DOHH2 (cell line): Measurements from ENCODE around the gene GLB1L2.

ENCODE experiments used
- EZH2phosphoT487 ChIP-seq: fragments of 200-600 bp; sonication (generic); IDR thresholded peaks from 2 replicates; pipeline ENCODE4 v1.6.1; 2017; ENCODE audit warnings: borderline replicate concordance, mild to moderate bottlenecking, antibody characterized with exemption, low read length, moderate library complexity, mixed read lengths
- TF ChIP-seq, protein P1 (sequence below): fragments of 200-600 bp; sonication (generic); IDR thresholded peaks from one replicate; pipeline ENCODE4 v1.5.1; 2014; ENCODE audit warnings: antibody characterized with exemption, mild to moderate bottlenecking, low read depth, low read length; ENCODE audit not compliant: poor library complexity, severe bottlenecking

DNA sequence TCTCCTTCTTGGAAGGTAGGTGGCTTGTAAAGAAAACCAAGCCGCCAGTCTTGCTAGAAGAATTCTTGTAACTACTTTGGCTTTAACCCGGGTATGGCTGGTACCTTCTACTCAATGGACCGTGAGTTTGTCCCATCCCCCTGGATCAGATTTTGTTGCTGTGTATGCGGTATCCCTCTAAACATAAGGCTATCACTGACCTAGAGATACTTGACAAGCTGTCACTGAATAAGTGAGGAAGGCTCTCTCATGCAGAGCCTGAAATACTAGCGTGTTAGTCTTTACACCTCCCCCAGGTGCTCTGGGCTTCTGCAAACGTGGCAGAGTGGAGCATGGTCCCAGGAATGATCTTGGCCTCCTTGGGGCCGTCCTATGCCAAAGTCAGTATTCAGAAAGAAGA lies 34.5 kb downstream of the GLB1L2 start:
- TF ChIP-seq, protein P1, sequence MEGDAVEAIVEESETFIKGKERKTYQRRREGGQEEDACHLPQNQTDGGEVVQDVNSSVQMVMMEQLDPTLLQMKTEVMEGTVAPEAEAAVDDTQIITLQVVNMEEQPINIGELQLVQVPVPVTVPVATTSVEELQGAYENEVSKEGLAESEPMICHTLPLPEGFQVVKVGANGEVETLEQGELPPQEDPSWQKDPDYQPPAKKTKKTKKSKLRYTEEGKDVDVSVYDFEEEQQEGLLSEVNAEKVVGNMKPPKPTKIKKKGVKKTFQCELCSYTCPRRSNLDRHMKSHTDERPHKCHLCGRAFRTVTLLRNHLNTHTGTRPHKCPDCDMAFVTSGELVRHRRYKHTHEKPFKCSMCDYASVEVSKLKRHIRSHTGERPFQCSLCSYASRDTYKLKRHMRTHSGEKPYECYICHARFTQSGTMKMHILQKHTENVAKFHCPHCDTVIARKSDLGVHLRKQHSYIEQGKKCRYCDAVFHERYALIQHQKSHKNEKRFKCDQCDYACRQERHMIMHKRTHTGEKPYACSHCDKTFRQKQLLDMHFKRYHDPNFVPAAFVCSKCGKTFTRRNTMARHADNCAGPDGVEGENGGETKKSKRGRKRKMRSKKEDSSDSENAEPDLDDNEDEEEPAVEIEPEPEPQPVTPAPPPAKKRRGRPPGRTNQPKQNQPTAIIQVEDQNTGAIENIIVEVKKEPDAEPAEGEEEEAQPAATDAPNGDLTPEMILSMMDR: no peak
- no peak for TF ChIP-seq EZH2phosphoT487
